ENCODE measurements around the gene CFAP100. TPM values are rescaled to one million over a fixed set of nuclear protein-coding genes. Genes with fewer than 3 reads are reported as not detected.

CFAP100 gene
- total and polyA plus RNA-seq, 2 of the 4 experiments (the other 2 are of a cell fraction) = not detected

DNA sequence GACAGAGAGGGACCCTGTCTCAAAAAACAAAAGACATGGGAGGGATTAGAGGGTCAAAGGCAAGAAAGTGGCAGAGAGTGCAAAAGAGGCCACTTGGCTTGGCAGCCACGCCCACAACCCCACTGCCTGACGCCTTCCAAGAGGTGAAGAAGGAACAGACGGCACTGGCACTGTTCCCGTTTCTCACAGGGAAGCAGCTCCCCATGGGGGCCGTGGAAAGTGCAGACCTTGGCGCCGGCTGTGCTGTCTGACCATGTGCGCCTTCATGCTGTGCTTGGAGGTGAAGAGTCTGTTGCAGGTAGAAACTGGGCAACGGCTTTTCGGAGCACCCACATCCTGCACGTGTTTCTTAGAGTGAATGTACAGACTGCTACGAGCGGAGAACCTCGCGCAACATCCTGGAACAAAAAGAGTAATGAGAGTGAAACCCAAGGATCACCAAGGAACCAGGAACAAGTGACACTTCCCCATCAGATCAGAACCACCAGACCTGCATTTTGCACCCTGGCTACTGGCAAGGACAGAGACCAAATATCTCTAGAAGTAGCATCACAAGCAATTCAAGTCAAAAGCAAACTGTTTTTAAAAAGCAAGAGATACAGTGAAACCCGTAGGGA lies 71.3 kb downstream of the CFAP100 start:
- H2AK5ac ChIP-seq (ENCODE audit: low read depth, low read length) = no peak overlapping the region
- no peak overlapping the region for H3K9ac ChIP-seq (ENCODE audit: low read depth, low read length)
- peaks cover 38 to 58% of the 10 kb centered on the region in 2 experiments for H3K79me1 ChIP-seq (ENCODE audit: low read depth in 1 of 2, low read length in 2 of 2)
- H2BK15ac ChIP-seq (ENCODE audit: low read depth, low read length) = no peak overlapping the region
- H3K4me2 ChIP-seq (ENCODE audit: low read depth, low read length) = no peak overlapping the region
- no peak overlapping the region for H4K91ac ChIP-seq (ENCODE audit: insufficient read depth, low read depth, low read length)
- no peak overlapping the region for H2BK20ac ChIP-seq (ENCODE audit: low read depth, low read length)
- intact Hi-C loops (cut with micrococcal nuclease) = no loop called here
- H4K20me1 ChIP-seq (ENCODE audit: insufficient read depth, low read length) = peaks cover 28% of the 10 kb centered on the region
- TF ChIP-seq NFE2L2 (IDR thresholded peaks at IDR 0.05; ENCODE audit: low read depth, low read length) (no peak), SMC3 (IDR thresholded peaks at IDR 0.05; ENCODE audit: low read depth, low read length) (no peak), RAD21 (IDR thresholded peaks at IDR 0.05; ENCODE audit: low read length) (no peak), MXI1 (IDR thresholded peaks at IDR 0.05; ENCODE audit: borderline replicate concordance, low read depth, low read length) (no peak), POLR2A (IDR thresholded peaks at IDR 0.05; ENCODE audit: low read depth, low read length) (no peak), CHD1 (IDR thresholded peaks at IDR 0.05; ENCODE audit: low read depth, low read length) (no peak), FOS (IDR thresholded peaks at IDR 0.05; ENCODE audit: low read depth, low read length) (no peak), MAZ (IDR thresholded peaks at IDR 0.05; ENCODE audit: borderline replicate concordance, low read depth, low read length) (no peak), BHLHE40 (IDR thresholded peaks at IDR 0.05; ENCODE audit: low read depth, low read length) (no peak)
- TF ChIP-seq, protein P1, sequence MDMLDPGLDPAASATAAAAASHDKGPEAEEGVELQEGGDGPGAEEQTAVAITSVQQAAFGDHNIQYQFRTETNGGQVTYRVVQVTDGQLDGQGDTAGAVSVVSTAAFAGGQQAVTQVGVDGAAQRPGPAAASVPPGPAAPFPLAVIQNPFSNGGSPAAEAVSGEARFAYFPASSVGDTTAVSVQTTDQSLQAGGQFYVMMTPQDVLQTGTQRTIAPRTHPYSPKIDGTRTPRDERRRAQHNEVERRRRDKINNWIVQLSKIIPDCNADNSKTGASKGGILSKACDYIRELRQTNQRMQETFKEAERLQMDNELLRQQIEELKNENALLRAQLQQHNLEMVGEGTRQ (IDR thresholded peaks at IDR 0.05; ENCODE audit: low read depth, low read length) = no peak
- TF ChIP-seq, protein P2, sequence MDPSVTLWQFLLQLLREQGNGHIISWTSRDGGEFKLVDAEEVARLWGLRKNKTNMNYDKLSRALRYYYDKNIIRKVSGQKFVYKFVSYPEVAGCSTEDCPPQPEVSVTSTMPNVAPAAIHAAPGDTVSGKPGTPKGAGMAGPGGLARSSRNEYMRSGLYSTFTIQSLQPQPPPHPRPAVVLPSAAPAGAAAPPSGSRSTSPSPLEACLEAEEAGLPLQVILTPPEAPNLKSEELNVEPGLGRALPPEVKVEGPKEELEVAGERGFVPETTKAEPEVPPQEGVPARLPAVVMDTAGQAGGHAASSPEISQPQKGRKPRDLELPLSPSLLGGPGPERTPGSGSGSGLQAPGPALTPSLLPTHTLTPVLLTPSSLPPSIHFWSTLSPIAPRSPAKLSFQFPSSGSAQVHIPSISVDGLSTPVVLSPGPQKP (IDR thresholded peaks at IDR 0.05; ENCODE audit: borderline replicate concordance, low read depth, low read length) = no peak
- no peaks in the 10 kb centered on the region; the same call in 1 of the 2 replicates for H3K9me1 ChIP-seq (ENCODE audit: insufficient read depth, low read length)
- BruUV-seq (replicated peaks) = no TSS peak
- POLR2A ChIA-PET (ENCODE audit: unreplicated experiment) = no interaction called here
- H3K56ac ChIP-seq (ENCODE audit: extremely low read depth, insufficient read depth, low read length) = no peak overlapping the region
- no peak overlapping the region for H3K4me3 ChIP-seq (ENCODE audit: insufficient read depth, low read depth, low read length)
- DNase-seq = no peak
- CTCF ChIA-PET = interaction anchor here (0.7 kb wide), 1 partner anchor 236 kb away, joined by 3 read pairs; no protein-coding TSS in a partner anchor
- H3K18ac ChIP-seq (ENCODE audit: low read depth, low read length) = no peak overlapping the region
- WGBS, 2 experiments (ENCODE audit: extremely low coverage in 2 of 2, insufficient read length in 1 of 2) = 74% methylated on average over 10 of the region's 16 CpGs; no CpG with 5 or more reads in 1 of the 2 experiments
- no peak overlapping the region for H2AK9ac ChIP-seq (replicated peaks; ENCODE audit: low read depth, low read length, poor library complexity)
- no peak overlapping the region for H3K27ac ChIP-seq (ENCODE audit: insufficient read depth, low read length)
- peaks cover 86% of the 10 kb centered on the region for H3K36me3 ChIP-seq (ENCODE audit: control insufficient read depth, insufficient read depth, low read length)
- H3K4ac ChIP-seq (ENCODE audit: low read depth, low read length) = no peak overlapping the region
- no peaks in the 10 kb centered on the region for H3K27me3 ChIP-seq (ENCODE audit: control insufficient read depth, insufficient read depth, low read length)
- H3K23ac ChIP-seq (ENCODE audit: low read depth, low read length) = no peak overlapping the region
- dilution Hi-C loops (cut with HindIII; ENCODE audit: low sequenced_read_pairs, unreplicated experiment) = no loop called here
- no peak overlapping the region for H4K8ac ChIP-seq (ENCODE audit: low read depth in 2 of 2, low read length in 2 of 2)
- no peak overlapping the region for H4K5ac ChIP-seq (ENCODE audit: low read depth, low read length)
- no peaks in the 10 kb centered on the region; the same call in 1 of the 2 replicates for H3K4me1 ChIP-seq (ENCODE audit: control insufficient read depth, insufficient read depth, low read length)
- no peak overlapping the region for H3K14ac ChIP-seq (replicated peaks; ENCODE audit: low read depth, low read length)
- ATAC-seq (ENCODE audit: low read depth) = no peak
- in situ Hi-C loops (cut with MboI; ENCODE audit: low sequenced_read_pairs) = no loop called here
- H2BK5ac ChIP-seq (ENCODE audit: low read depth, low read length, poor library complexity, severe bottlenecking) = no peak overlapping the region
- H3K9me3 ChIP-seq (ENCODE audit: control insufficient read depth, insufficient read depth, low read length) = no peaks in the 10 kb centered on the region
- no peak overlapping the region for H2AFZ ChIP-seq (replicated peaks; ENCODE audit: low read length, poor library complexity)
- H2BK120ac ChIP-seq (ENCODE audit: low read depth, low read length) = no peak overlapping the region
